Heart left ventricle (tissue), 13 donors: ENCODE results near the gene RAI1.

ENCODE experiments used
- CTCF ChIP-seq, 12 donors: fragments of 200-600 bp; sonication (generic) in 4 of 12; IDR thresholded peaks; one replicate each; pipeline versions ENCODE4 v1.5.0 to v1.8.0; 2018 to 2022; ENCODE audit warnings: antibody characterized with exemption in 12 of 12, mild to moderate bottlenecking in 5 of 12
- POLR2A ChIP-seq, 2 donors: fragments of 450-650 bp; IDR thresholded peaks; one replicate each; pipeline ENCODE4 v1.6.1; 2017; ENCODE audit warnings: antibody characterized with exemption in 2 of 2, mild to moderate bottlenecking in 2 of 2, moderate library complexity in 2 of 2
- donor health status: ischemic (EF 13 %, LVEDD 7.1; RV severe dilation, severe dysfunction).
- donor health status: DM: no; HTN: yes; CAD: no.
- donor health status: DM: no; HTN: no; CAD: no.
- donor health status: ischemic (EF 25% LVEDD 6.9; RV normal size, moderate dysfunction).
- donor health status: ischemic (EF 25% LVEDD 5.7; RV mildly dilated, moderate dysfunction).
- donor health status: ischemic (EF 35%, LVEDD 5.7; RV mildly dilated, moderate dysfunction).
- donor health status: nonischemic (EF 11% LVEDD 7.7; RV severe dilation, severe dysfunction).
- donor health status: DM: yes; HTN: yes; CAD: no.
- donor health status: PGD.
- donor health status: ischemic (EF 29% LVEDD 5.4; RV normal size, mild dysfunction).
- donor health status: nonischemic (EF 23%, LVEDD 6.1; RV moderate dilation, normal function).

GRCh38 chr17:17754719-17755686, 73.7 kb downstream of the RAI1 start:
- TF ChIP-seq CTCF (IDR thresholded peaks at IDR 0.05) (no peak), POLR2A (IDR thresholded peaks at IDR 0.05) (no peak)
